ENCODE data around the gene MIEF2. TPM values are rescaled to one million over a fixed set of nuclear protein-coding genes. Genes with fewer than 3 reads are reported as not detected.

Gene MIEF2
- total RNA-seq, 1 donor from 2014 or later, result 7.4 TPM

GRCh38 chr17:18224053-18224386 is 36.4 kb upstream of the MIEF2 start:
- Mint-ChIP-seq H3K27me3 (ENCODE audit: unreplicated experiment) (peaks cover 10% of the 10 kb centered on the region), H3K36me3 (ENCODE audit: unreplicated experiment) (no peaks in the 10 kb centered on the region), H3K27ac (ENCODE audit: unreplicated experiment) (peak overlapping the region; percentile 100), H3K4me1 (ENCODE audit: low read depth, unreplicated experiment) (peaks cover 19% of the 10 kb centered on the region), H3K4me3 (ENCODE audit: unreplicated experiment) (no peak overlapping the region), H3K9me3 (ENCODE audit: unreplicated experiment) (peaks cover 14% of the 10 kb centered on the region)
- TF ChIP-seq, protein P1, sequence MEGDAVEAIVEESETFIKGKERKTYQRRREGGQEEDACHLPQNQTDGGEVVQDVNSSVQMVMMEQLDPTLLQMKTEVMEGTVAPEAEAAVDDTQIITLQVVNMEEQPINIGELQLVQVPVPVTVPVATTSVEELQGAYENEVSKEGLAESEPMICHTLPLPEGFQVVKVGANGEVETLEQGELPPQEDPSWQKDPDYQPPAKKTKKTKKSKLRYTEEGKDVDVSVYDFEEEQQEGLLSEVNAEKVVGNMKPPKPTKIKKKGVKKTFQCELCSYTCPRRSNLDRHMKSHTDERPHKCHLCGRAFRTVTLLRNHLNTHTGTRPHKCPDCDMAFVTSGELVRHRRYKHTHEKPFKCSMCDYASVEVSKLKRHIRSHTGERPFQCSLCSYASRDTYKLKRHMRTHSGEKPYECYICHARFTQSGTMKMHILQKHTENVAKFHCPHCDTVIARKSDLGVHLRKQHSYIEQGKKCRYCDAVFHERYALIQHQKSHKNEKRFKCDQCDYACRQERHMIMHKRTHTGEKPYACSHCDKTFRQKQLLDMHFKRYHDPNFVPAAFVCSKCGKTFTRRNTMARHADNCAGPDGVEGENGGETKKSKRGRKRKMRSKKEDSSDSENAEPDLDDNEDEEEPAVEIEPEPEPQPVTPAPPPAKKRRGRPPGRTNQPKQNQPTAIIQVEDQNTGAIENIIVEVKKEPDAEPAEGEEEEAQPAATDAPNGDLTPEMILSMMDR (IDR thresholded peaks at IDR 0.05; ENCODE audit: partially characterized antibody, unreplicated experiment), result no peak
- no peak for DNase-seq

- peaks cover 10% of the 10 kb centered on the region for H3K27me3 Mint-ChIP-seq (ENCODE audit: unreplicated experiment)
- DNase-seq, result peak; percentile 75
- no peaks in the 10 kb centered on the region for H3K36me3 Mint-ChIP-seq (ENCODE audit: unreplicated experiment)
- peak overlapping the region; percentile 96 for H3K4me3 Mint-ChIP-seq (ENCODE audit: unreplicated experiment)
- peaks cover 12% of the 10 kb centered on the region for H3K9me3 Mint-ChIP-seq (ENCODE audit: unreplicated experiment)
- peak overlapping the region; percentile 100 for H3K27ac Mint-ChIP-seq (ENCODE audit: unreplicated experiment)
- TF ChIP-seq, protein P1 (IDR thresholded peaks at IDR 0.05; ENCODE audit: partially characterized antibody, unreplicated experiment), result no peak
- H3K4me1 Mint-ChIP-seq (ENCODE audit: low read depth, unreplicated experiment), result peaks cover 23% of the 10 kb centered on the region
Observed at GRCh38 chr17:18224387-18225120, 35.9 kb upstream of the MIEF2 start.

DNA sequence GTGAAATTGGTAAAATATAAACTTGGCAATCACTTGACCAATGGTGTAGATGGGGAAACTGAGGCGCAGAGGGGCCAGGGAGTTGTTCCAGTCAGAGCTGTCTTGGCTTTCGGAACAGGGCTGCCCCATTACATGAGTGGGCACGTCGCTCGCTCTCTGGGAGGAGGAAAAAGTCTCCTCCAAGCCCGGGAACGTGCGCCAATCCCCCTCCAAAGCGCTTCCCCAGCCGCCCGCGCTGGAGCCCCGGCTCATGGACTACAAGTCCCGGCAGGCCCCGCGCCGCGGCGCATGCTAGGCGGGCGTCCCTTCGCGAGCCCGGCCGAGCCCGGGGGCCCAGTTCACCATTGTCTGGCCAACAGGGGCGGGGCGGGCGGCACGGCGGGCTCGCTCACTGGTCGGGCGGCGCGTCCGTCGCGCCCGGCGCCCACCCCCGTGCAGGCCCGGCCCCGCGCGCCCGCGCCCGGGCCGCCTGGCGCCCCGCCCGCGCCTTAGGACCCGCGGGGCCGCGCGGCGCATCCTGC is 35.3 kb upstream of the MIEF2 start, which contains the start of gene LLGL1:
Gene LLGL1, plus strand, starts transcription at position 515 of the 521 bp plus-strand sequence. CDS start 48 bp downstream, outside the sequence.
- H3K27ac Mint-ChIP-seq (ENCODE audit: unreplicated experiment), result peak within 1 kb of the TSS; percentile 100
- TF ChIP-seq, protein P1 (IDR thresholded peaks at IDR 0.05; ENCODE audit: partially characterized antibody, unreplicated experiment), result no peak
- H3K9me3 Mint-ChIP-seq (ENCODE audit: unreplicated experiment), result peaks cover 12% of the 10 kb centered on the region
- DNase-seq, result peak; percentile 99
- no peaks in the 10 kb centered on the region for H3K36me3 Mint-ChIP-seq (ENCODE audit: unreplicated experiment)
- H3K27me3 Mint-ChIP-seq (ENCODE audit: unreplicated experiment), result peaks cover 10% of the 10 kb centered on the region
- H3K4me1 Mint-ChIP-seq (ENCODE audit: low read depth, unreplicated experiment), result peaks cover 26% of the 10 kb centered on the region
- H3K4me3 Mint-ChIP-seq (ENCODE audit: unreplicated experiment), result peak within 1 kb of the TSS; percentile 97

DNA sequence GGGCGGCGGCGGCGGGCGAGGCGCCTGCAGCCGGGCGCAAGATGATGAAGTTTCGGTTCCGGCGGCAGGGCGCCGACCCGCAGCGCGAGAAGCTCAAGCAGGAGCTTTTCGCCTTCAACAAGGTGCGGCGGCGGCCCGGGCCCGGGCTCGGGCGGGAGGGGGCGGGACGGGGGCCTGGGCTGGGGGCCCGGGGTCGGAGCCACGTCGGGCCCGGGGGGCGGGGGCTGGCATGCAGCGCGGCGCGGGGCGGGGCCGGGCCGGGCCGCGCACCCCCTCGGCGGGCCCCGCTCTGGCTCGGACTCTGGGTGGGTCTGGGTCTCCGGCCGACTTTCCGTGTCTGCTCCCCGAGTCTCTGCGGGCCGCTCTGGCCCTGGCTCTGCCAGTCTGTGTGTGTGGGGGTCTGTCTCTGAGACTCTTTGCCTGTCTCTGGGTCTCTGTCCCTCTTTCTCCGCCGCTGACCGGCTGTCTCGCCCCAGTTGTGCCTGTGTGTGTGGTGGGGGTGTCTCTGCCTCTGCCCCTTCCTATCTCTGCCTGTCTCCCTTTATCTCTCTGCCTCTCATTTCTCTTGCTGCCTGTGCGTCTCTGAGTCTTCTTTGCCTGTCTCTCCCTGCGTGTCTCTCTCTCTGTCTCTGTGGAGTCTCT is 34.7 kb upstream of the MIEF2 start:
- Mint-ChIP-seq H3K36me3 (ENCODE audit: unreplicated experiment) (no peaks in the 10 kb centered on the region), H3K27me3 (ENCODE audit: unreplicated experiment) (peaks cover 10% of the 10 kb centered on the region), H3K9me3 (ENCODE audit: unreplicated experiment) (peaks cover 12% of the 10 kb centered on the region), H3K4me3 (ENCODE audit: unreplicated experiment) (peak overlapping the region; percentile 97), H3K27ac (ENCODE audit: unreplicated experiment) (peak overlapping the region; percentile 90), H3K4me1 (ENCODE audit: low read depth, unreplicated experiment) (peaks cover 27% of the 10 kb centered on the region)
- TF ChIP-seq, protein P1 (IDR thresholded peaks at IDR 0.05; ENCODE audit: partially characterized antibody, unreplicated experiment), result no peak
- DNase-seq, result no peak

Measured in glutamatergic neuron (in vitro differentiated cells).